ENCODE measurements around the gene MARCHF9.

- TF ChIP-seq, protein P1, sequence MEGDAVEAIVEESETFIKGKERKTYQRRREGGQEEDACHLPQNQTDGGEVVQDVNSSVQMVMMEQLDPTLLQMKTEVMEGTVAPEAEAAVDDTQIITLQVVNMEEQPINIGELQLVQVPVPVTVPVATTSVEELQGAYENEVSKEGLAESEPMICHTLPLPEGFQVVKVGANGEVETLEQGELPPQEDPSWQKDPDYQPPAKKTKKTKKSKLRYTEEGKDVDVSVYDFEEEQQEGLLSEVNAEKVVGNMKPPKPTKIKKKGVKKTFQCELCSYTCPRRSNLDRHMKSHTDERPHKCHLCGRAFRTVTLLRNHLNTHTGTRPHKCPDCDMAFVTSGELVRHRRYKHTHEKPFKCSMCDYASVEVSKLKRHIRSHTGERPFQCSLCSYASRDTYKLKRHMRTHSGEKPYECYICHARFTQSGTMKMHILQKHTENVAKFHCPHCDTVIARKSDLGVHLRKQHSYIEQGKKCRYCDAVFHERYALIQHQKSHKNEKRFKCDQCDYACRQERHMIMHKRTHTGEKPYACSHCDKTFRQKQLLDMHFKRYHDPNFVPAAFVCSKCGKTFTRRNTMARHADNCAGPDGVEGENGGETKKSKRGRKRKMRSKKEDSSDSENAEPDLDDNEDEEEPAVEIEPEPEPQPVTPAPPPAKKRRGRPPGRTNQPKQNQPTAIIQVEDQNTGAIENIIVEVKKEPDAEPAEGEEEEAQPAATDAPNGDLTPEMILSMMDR (IDR thresholded peaks at IDR 0.05) = no peak
- no peak for TF ChIP-seq EZH2 (IDR thresholded peaks at IDR 0.05)
These were observed 54.5 kb downstream of the MARCHF9 start for GRCh38 chr12:57809425-57809824.
